HepG2 (cell line): ENCODE results near the gene MYH9. TPM values are rescaled to one million over a fixed set of nuclear protein-coding genes. Genes with fewer than 3 reads are reported as not detected.
A peak's percentile ranks its signal among the peaks of the same experiment; 100 is the strongest.

ENCODE experiments used
- HHEX ChIP-seq: IDR thresholded peaks from 2 replicates; pipeline ENCODE4 v1.6.1; 2016; ENCODE audit warnings: control low read depth
- MAF1 ChIP-seq: sonication (generic); formaldehyde crosslinking; IDR thresholded peaks from 2 replicates; pipeline ENCODE4 v1.5.0; 2020; ENCODE audit warnings: missing genetic modification reagents, borderline replicate concordance
- PRPF4 ChIP-seq: fragments of 200-400 bp; formaldehyde crosslinking; IDR thresholded peaks from 2 replicates; pipeline ENCODE4 v1.6.1; 2016; ENCODE audit warnings: low read length, low read depth; ENCODE audit not compliant: poor library complexity, severe bottlenecking
- RBAK ChIP-seq: sonication (generic); formaldehyde crosslinking; IDR thresholded peaks from 2 replicates; pipeline ENCODE4 v1.5.1; 2020; ENCODE audit warnings: mild to moderate bottlenecking, missing genetic modification reagents
- RBFOX2 ChIP-seq: fragments of 200-400 bp; formaldehyde crosslinking; IDR thresholded peaks from 2 replicates; pipeline ENCODE4 v1.6.1; 2017; ENCODE audit warnings: low read depth, mild to moderate bottlenecking, low read length
- SOX13 ChIP-seq, 3 experiments: fragments of 450-650 bp in 1 of 3; sonication (generic) in 1 of 3; formaldehyde crosslinking in 1 of 3; IDR thresholded peaks in 2 of 3; conservative IDR thresholded peaks in 1 of 3; 2 replicates each; pipeline versions ENCODE4 v1.5.0 to v1.6.1; 2016 to 2020; ENCODE audit warnings: antibody characterized with exemption in 1 of 3, mild to moderate bottlenecking in 1 of 3, missing compliant biosample characterization in 1 of 3, missing genetic modification reagents in 1 of 3, moderate library complexity in 1 of 3
- U2AF1 ChIP-seq: fragments of 200-400 bp; formaldehyde crosslinking; optimal IDR thresholded peaks from 2 replicates; pipeline ENCODE3; 2017; ENCODE audit warnings: mild to moderate bottlenecking, low read depth, low read length
- ZFP41 ChIP-seq: sonication (generic); formaldehyde crosslinking; IDR thresholded peaks from 2 replicates; pipeline ENCODE4 v1.4.0; 2020; ENCODE audit warnings: mild to moderate bottlenecking, missing genetic modification reagents, borderline replicate concordance
- ZNF264 ChIP-seq: sonication (generic); formaldehyde crosslinking; IDR thresholded peaks from 2 replicates; pipeline ENCODE4 v1.4.0; 2020; ENCODE audit warnings: missing genetic modification reagents
- ZNF3 ChIP-seq: IDR thresholded peaks from 2 replicates; pipeline ENCODE4 v1.7.0; 2017; ENCODE audit warnings: inconsistent platforms
- ZNF367 ChIP-seq: sonication (generic); formaldehyde crosslinking; IDR thresholded peaks from 2 replicates; pipeline ENCODE4 v1.4.0; 2020; ENCODE audit warnings: missing genetic modification reagents, borderline replicate concordance
- ZNF543 ChIP-seq: sonication (generic); formaldehyde crosslinking; IDR thresholded peaks from 2 replicates; pipeline ENCODE4 v1.4.0; 2020; ENCODE audit warnings: mild to moderate bottlenecking, missing genetic modification reagents
- ZNF564 ChIP-seq: sonication (generic); formaldehyde crosslinking; IDR thresholded peaks from 2 replicates; pipeline ENCODE4 v1.8.1; 2023; ENCODE audit warnings: mild to moderate bottlenecking, missing genetic modification reagents
- ZNF644 ChIP-seq: IDR thresholded peaks from 2 replicates; pipeline ENCODE4 v1.6.1; 2016; ENCODE audit warnings: low read depth
- ZNF710 ChIP-seq: sonication (generic); formaldehyde crosslinking; IDR thresholded peaks from 2 replicates; pipeline ENCODE4 v1.5.0; 2020; ENCODE audit warnings: mild to moderate bottlenecking, missing genetic modification reagents, borderline replicate concordance
- ZNF83 ChIP-seq: sonication (generic); formaldehyde crosslinking; IDR thresholded peaks from 2 replicates; pipeline ENCODE4 v1.4.0; 2020; ENCODE audit warnings: missing genetic modification reagents, mild to moderate bottlenecking, borderline replicate concordance
- ZSCAN21 ChIP-seq: sonication (generic); formaldehyde crosslinking; IDR thresholded peaks from 2 replicates; pipeline ENCODE4 v1.8.0; 2022; ENCODE audit warnings: mild to moderate bottlenecking, missing genetic modification reagents, moderate library complexity, borderline replicate concordance
- polyA plus RNA-seq, 8 experiments: library from polyadenylated mRNA; depleted of rRNA in 3 of 8; stranded (reverse) in 7 of 8; unstranded in 1 of 8; fragments of >200 nt; fragmentation: Illumina TruSeq in 4 of 8; extraction: Trizol in 4 of 8; gene quantifications; 2 replicates each; pipeline versions ENCODE4 v1.2.1 to v1.2.3, GENCODE V29; 2011 to 2016; ENCODE audit warnings: low read depth in 4 of 8, missing spikeins in 1 of 8, mixed read lengths in 1 of 8; ENCODE audit not compliant: insufficient read depth in 1 of 8
- total RNA-seq, 5 experiments: library from RNA; depleted of rRNA; stranded (reverse); fragments of >200 nt; fragmentation: Illumina TruSeq; extraction: Trizol; gene quantifications; 2 replicates each; pipeline ENCODE4 v1.2.3, GENCODE V29; 2016; ENCODE audit warnings: low read depth in 1 of 5
- TF ChIP-seq, protein P1 (sequence below): sonication (generic); formaldehyde crosslinking; IDR thresholded peaks from 2 replicates; pipeline ENCODE4 v1.8.1; 2023; ENCODE audit warnings: missing genetic modification reagents, mild to moderate bottlenecking, borderline replicate concordance
- TF ChIP-seq, protein P2 (sequence below): sonication (generic); formaldehyde crosslinking; IDR thresholded peaks from 2 replicates; pipeline ENCODE4 v1.8.0; 2022; ENCODE audit warnings: mild to moderate bottlenecking, missing genetic modification reagents, moderate library complexity
- TF ChIP-seq, protein P3 (sequence below): sonication (generic); formaldehyde crosslinking; IDR thresholded peaks from 2 replicates; pipeline ENCODE4 v1.4.0; 2020; ENCODE audit warnings: mild to moderate bottlenecking, missing genetic modification reagents

MYH9 gene
- total and polyA plus RNA-seq, 2 of the 13 experiments (the other 11 are each of a cell fraction or from before 2014, with no cell fraction given) = 50.7 to 98.5 TPM

GRCh38 chr22:36341640-36342041 lies 46.1 kb downstream of the MYH9 start (continued):
- TF ChIP-seq, protein P1, sequence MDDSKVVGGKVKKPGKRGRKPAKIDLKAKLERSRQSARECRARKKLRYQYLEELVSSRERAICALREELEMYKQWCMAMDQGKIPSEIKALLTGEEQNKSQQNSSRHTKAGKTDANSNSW (CRISPR knock-in tag) = no peak
- TF ChIP-seq HHEX (no peak), PRPF4 (no peak), RBFOX2 (no peak), ZNF543 (CRISPR knock-in tag) (no peak), RBAK (CRISPR knock-in tag) (no peak), U2AF1 (no peak), ZNF83 (CRISPR knock-in tag) (no peak), MAF1 (CRISPR knock-in tag) (no peak), ZNF3 (no peak), ZNF644 (no peak), ZNF264 (CRISPR knock-in tag) (peak; percentile 99), SOX13 (IDR thresholded peaks at IDR 0.05) (peak; percentile 74; the same call in 1 of the 2 replicates), SOX13 (CRISPR knock-in tag; conservative IDR thresholded peaks at IDR 0.05 in 1 of 2, IDR thresholded peaks at IDR 0.05 in 1 of 2) (peak in 1 of 2 experiments; percentile 97; a peak in 2 of 4 replicates), ZNF710 (CRISPR knock-in tag) (peak; percentile 47; the same call in 1 of the 2 replicates), ZNF367 (CRISPR knock-in tag) (no peak), ZSCAN21 (CRISPR knock-in tag) (no peak; the same call in 1 of the 2 replicates), ZNF564 (CRISPR knock-in tag) (no peak), ZFP41 (CRISPR knock-in tag) (no peak)
- TF ChIP-seq, protein P2, sequence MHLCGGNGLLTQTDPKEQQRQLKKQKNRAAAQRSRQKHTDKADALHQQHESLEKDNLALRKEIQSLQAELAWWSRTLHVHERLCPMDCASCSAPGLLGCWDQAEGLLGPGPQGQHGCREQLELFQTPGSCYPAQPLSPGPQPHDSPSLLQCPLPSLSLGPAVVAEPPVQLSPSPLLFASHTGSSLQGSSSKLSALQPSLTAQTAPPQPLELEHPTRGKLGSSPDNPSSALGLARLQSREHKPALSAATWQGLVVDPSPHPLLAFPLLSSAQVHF (CRISPR knock-in tag) = no peak
- TF ChIP-seq, protein P3, sequence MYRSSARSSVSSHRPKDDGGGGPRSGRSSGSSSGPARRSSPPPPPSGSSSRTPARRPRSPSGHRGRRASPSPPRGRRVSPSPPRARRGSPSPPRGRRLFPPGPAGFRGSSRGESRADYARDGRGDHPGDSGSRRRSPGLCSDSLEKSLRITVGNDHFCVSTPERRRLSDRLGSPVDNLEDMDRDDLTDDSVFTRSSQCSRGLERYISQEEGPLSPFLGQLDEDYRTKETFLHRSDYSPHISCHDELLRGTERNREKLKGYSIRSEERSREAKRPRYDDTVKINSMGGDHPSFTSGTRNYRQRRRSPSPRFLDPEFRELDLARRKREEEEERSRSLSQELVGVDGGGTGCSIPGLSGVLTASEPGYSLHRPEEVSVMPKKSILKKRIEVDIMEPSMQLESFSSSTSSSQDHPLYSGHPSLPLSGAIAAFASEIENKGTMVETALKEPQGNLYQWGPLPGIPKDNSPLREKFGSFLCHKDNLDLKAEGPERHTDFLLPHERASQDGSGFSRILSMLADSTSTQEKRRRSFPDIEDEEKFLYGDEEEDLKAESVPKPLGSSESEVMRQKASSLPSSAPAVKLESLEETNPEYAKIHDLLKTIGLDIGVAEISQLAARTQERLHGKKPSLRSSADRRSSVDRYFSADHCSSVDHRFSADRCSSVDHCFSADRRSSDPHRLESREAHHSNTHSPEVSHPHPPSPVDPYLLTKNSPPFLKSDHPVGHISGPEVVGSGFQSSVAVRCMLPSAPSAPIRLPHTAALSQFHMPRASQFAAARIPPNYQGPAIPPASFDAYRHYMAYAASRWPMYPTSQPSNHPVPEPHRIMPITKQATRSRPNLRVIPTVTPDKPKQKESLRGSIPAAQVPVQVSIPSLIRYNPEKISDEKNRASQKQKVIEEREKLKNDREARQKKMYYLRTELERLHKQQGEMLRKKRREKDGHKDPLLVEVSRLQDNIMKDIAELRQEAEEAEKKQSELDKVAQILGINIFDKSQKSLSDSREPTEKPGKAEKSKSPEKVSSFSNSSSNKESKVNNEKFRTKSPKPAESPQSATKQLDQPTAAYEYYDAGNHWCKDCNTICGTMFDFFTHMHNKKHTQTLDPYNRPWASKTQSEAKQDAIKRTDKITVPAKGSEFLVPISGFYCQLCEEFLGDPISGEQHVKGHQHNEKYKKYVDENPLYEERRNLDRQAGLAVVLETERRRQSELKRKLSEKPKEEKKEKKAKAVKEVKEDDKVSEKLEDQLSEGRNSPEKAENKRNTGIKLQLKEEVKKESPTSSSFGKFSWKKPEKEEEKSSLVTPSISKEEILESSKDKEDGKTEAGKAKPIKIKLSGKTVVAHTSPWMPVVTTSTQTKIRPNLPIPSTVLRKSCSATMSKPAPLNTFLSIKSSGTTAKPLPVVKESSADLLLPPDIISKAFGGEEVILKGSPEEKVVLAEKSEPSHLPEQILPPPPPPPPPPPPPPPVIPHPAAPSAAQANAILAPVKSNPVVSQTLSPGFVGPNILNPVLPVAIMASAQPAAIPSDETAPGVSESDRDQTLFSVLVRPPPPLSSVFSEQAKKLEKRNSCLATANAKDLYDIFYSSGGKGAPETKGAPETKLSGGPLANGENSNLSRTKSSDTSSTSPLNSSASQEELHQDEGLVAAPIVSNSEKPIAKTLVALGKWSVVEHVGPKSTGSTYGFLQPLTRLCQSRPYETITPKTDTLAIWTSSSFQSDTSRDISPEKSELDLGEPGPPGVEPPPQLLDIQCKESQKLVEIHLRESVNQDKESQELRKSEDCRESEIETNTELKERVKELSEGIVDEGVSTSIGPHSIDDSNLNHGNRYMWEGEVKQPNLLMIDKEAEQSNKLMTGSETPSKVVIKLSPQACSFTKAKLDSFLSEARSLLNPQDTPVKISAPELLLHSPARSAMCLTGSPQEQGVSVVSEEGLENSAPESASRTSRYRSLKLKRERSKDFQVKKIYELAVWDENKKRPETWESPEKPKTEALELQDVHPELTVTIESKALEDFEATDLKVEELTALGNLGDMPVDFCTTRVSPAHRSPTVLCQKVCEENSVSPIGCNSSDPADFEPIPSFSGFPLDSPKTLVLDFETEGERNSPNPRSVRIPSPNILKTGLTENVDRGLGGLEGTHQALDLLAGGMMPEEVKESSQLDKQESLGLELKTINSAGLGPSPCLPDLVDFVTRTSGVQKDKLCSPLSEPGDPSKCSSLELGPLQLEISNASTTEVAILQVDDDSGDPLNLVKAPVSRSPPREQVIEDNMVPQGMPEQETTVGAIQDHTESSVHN (CRISPR knock-in tag) = no peak
